WTC11 (cell line): ENCODE data around the gene FGF14. TPM values are rescaled to one million over a fixed set of nuclear protein-coding genes. Genes with fewer than 3 reads are reported as not detected.

ENCODE experiments used
- ATAC-seq: fragments of 200-7000 bp; cut with Tn5 transposase; 2 replicates; pipeline ENCODE4 v1.10.0; 2021; ENCODE audit warnings: mild to moderate bottlenecking, moderate library complexity
- CTCF ChIA-PET: fragments of 300-600 bp; sonication (Branson Sonifier 250); formaldehyde crosslinking; loops from one replicate; lab custom pipeline; 2021; ENCODE audit warnings: antibody characterized with exemption; lab: Charles Lee
- POLR2A ChIA-PET: fragments of 350-600 bp; sonication (Branson Sonifier 250); formaldehyde crosslinking; loops from one replicate; lab custom pipeline; 2021; ENCODE audit warnings: antibody characterized with exemption; lab: Charles Lee
- DNase-seq: peaks from one replicate; pipeline ENCODE4 v3.0.0; 2021; ENCODE audit warnings: low spot score
- H3K27ac Mint-ChIP-seq: 2 replicates; pipeline ENCODE4 v1.8.0; 2021; ENCODE audit warnings: mixed read lengths
- H3K27me3 Mint-ChIP-seq: 2 replicates; pipeline ENCODE4 v1.8.0; 2021; ENCODE audit warnings: low read depth, mild to moderate bottlenecking, moderate library complexity, mixed read lengths
- H3K36me3 Mint-ChIP-seq: 2 replicates; pipeline ENCODE4 v1.8.0; 2021; ENCODE audit warnings: mixed read lengths
- H3K4me1 Mint-ChIP-seq: 2 replicates; pipeline ENCODE4 v1.8.0; 2022; ENCODE audit warnings: mixed read lengths
- H3K4me3 Mint-ChIP-seq: 2 replicates; pipeline ENCODE4 v1.8.0; 2021; ENCODE audit warnings: mild to moderate bottlenecking, moderate library complexity, mixed read lengths
- H3K9me3 Mint-ChIP-seq: 2 replicates; pipeline ENCODE4 v1.8.0; 2021; ENCODE audit warnings: mixed read lengths
- ARID4B ChIP-seq: sonication (generic); formaldehyde crosslinking; IDR thresholded peaks from 2 replicates; pipeline ENCODE4 v1.8.0; 2023; ENCODE audit warnings: missing genetic modification reagents, mild to moderate bottlenecking, borderline replicate concordance
- E2F4 ChIP-seq: sonication (generic); formaldehyde crosslinking; IDR thresholded peaks from 2 replicates; pipeline ENCODE4 v1.8.1; 2022; ENCODE audit warnings: low read depth, mild to moderate bottlenecking, moderate library complexity, missing genetic modification reagents, borderline replicate concordance
- ELF4 ChIP-seq: sonication (generic); formaldehyde crosslinking; IDR thresholded peaks from 2 replicates; pipeline ENCODE4 v1.8.1; 2022; ENCODE audit warnings: low read depth, mild to moderate bottlenecking, moderate library complexity, missing genetic modification reagents
- EMX1 ChIP-seq: fragments of 250-450 bp; sonication (Bioruptor Pico); IDR thresholded peaks from 2 replicates; pipeline ENCODE4 v1.8.0; 2021; ENCODE audit warnings: mild to moderate bottlenecking
- GABPB1 ChIP-seq: sonication (generic); formaldehyde crosslinking; IDR thresholded peaks from 2 replicates; pipeline ENCODE4 v1.8.1; 2023; ENCODE audit warnings: mild to moderate bottlenecking, missing genetic modification reagents
- HMGA2 ChIP-seq: fragments of 250-450 bp; sonication (Bioruptor Pico); IDR thresholded peaks from 2 replicates; pipeline ENCODE4 v1.4.0; 2021; ENCODE audit warnings: mild to moderate bottlenecking, moderate library complexity
- HMGXB4 ChIP-seq: sonication (generic); formaldehyde crosslinking; IDR thresholded peaks from 2 replicates; pipeline ENCODE4 v1.8.1; 2023; ENCODE audit warnings: mild to moderate bottlenecking, moderate library complexity, missing genetic modification reagents
- IRF2 ChIP-seq: sonication (generic); formaldehyde crosslinking; IDR thresholded peaks from 2 replicates; pipeline ENCODE4 v1.8.0; 2022; ENCODE audit warnings: low read depth, missing genetic modification reagents, borderline replicate concordance
- MAX ChIP-seq: sonication (generic); formaldehyde crosslinking; IDR thresholded peaks from 2 replicates; pipeline ENCODE4 v1.8.0; 2022; ENCODE audit warnings: mild to moderate bottlenecking, missing genetic modification reagents
- NFYB ChIP-seq: sonication (generic); formaldehyde crosslinking; conservative IDR thresholded peaks from 2 replicates; pipeline ENCODE4 v1.8.0; 2022; ENCODE audit warnings: low read depth, missing genetic modification reagents
- NR3C1 ChIP-seq: sonication (generic); formaldehyde crosslinking; conservative IDR thresholded peaks from 2 replicates; pipeline ENCODE4 v1.8.1; 2023; ENCODE audit warnings: low read depth, mild to moderate bottlenecking, missing genetic modification reagents
- OVOL2 ChIP-seq: fragments of 250-450 bp; sonication (Bioruptor Pico); IDR thresholded peaks from 2 replicates; pipeline ENCODE4 v1.9.0; 2021; ENCODE audit warnings: mild to moderate bottlenecking, borderline replicate concordance
- PRDM15 ChIP-seq: sonication (generic); formaldehyde crosslinking; IDR thresholded peaks from 2 replicates; pipeline ENCODE4 v1.8.0; 2022; ENCODE audit warnings: missing genetic modification reagents
- SMAD4 ChIP-seq: sonication (generic); formaldehyde crosslinking; IDR thresholded peaks from 2 replicates; pipeline ENCODE4 v1.8.0; 2022; ENCODE audit warnings: mild to moderate bottlenecking, missing genetic modification reagents
- SP1 ChIP-seq: sonication (generic); formaldehyde crosslinking; conservative IDR thresholded peaks from 2 replicates; pipeline ENCODE4 v1.8.1; 2022; ENCODE audit warnings: missing genetic modification reagents
- STAT6 ChIP-seq: sonication (generic); formaldehyde crosslinking; conservative IDR thresholded peaks from 2 replicates; pipeline ENCODE4 v1.8.1; 2023; ENCODE audit warnings: mild to moderate bottlenecking, low read depth, missing genetic modification reagents, moderate library complexity
- USF1 ChIP-seq: sonication (generic); formaldehyde crosslinking; IDR thresholded peaks from 2 replicates; pipeline ENCODE4 v1.8.0; 2022; ENCODE audit warnings: mild to moderate bottlenecking, missing genetic modification reagents
- USF2 ChIP-seq: sonication (generic); formaldehyde crosslinking; IDR thresholded peaks from 2 replicates; pipeline ENCODE4 v1.8.1; 2023; ENCODE audit warnings: mild to moderate bottlenecking, missing genetic modification reagents, moderate library complexity
- total RNA-seq: library from RNA; stranded (reverse); gene quantifications from 3 replicates; pipeline ENCODE4 v1.2.3, GENCODE V29; 2021

The FGF14 gene
- total RNA-seq, 1 experiment from 2014 or later = 0.28 TPM

GRCh38 chr13:101673360-101674105 is 728.3 kb downstream of the FGF14 start:
- Mint-ChIP-seq H3K27ac (no peak overlapping the region), H3K4me3 (no peak overlapping the region), H3K27me3 (no peaks in the 10 kb centered on the region), H3K36me3 (no peaks in the 10 kb centered on the region), H3K9me3 (no peaks in the 10 kb centered on the region), H3K4me1 (no peaks in the 10 kb centered on the region)
- POLR2A ChIA-PET = no interaction called here
- no peak for ATAC-seq
- CTCF ChIA-PET = no interaction called here
- DNase-seq = no peak
- TF ChIP-seq EMX1 (CRISPR knock-in tag) (no peak), MAX (CRISPR knock-in tag) (no peak), E2F4 (CRISPR knock-in tag) (no peak), ELF4 (no peak), SMAD4 (CRISPR knock-in tag) (no peak), HMGA2 (CRISPR knock-in tag) (no peak), GABPB1 (CRISPR knock-in tag) (no peak), PRDM15 (no peak), STAT6 (CRISPR knock-in tag) (no peak), SP1 (no peak), NR3C1 (no peak), IRF2 (CRISPR knock-in tag) (no peak), USF2 (CRISPR knock-in tag) (no peak)

- no peak for DNase-seq
- CTCF ChIA-PET = no interaction called here
- ATAC-seq = no peak
- POLR2A ChIA-PET = no interaction called here
- H3K27ac Mint-ChIP-seq = no peak overlapping the region
- peaks cover 9% of the 10 kb centered on the region for H3K4me1 Mint-ChIP-seq
- no peaks in the 10 kb centered on the region for H3K36me3 Mint-ChIP-seq
- no peak overlapping the region for H3K4me3 Mint-ChIP-seq
- no peaks in the 10 kb centered on the region for H3K27me3 Mint-ChIP-seq
- H3K9me3 Mint-ChIP-seq = no peaks in the 10 kb centered on the region
- no peak for TF ChIP-seq USF1 (CRISPR knock-in tag)
- no peak for TF ChIP-seq HMGXB4 (CRISPR knock-in tag)
- no peak for TF ChIP-seq ARID4B (CRISPR knock-in tag)
- TF ChIP-seq NFYB (CRISPR knock-in tag) = no peak
- TF ChIP-seq OVOL2 (CRISPR knock-in tag) = no peak
These were observed 740.0 kb downstream of the FGF14 start for GRCh38 chr13:101661839-101662238.
